HepG2 (cell line): ENCODE measurements around the gene RNF126. TPM values are rescaled to one million over a fixed set of nuclear protein-coding genes. Genes with fewer than 3 reads are reported as not detected.

Experiments used
- BCL6 ChIP-seq: IDR thresholded peaks from 2 replicates; pipeline ENCODE4 v1.6.1; 2016; ENCODE audit warnings: missing genetic modification reagents, missing compliant biosample characterization
- CEBPB ChIP-seq: IDR thresholded peaks from 2 replicates; pipeline ENCODE4 v1.6.1; 2011; ENCODE audit warnings: low read depth, low read length, improper control_type of control experiment, borderline replicate concordance
- DNMT1 ChIP-seq: sonication (generic); formaldehyde crosslinking; IDR thresholded peaks from 2 replicates; pipeline ENCODE4 v1.5.1; 2020; ENCODE audit warnings: mild to moderate bottlenecking, missing genetic modification reagents
- ELF4 ChIP-seq: sonication (generic); formaldehyde crosslinking; IDR thresholded peaks from 2 replicates; pipeline ENCODE4 v1.5.0; 2020; ENCODE audit warnings: missing genetic modification reagents, mild to moderate bottlenecking, moderate library complexity, borderline replicate concordance
- JUND ChIP-seq: sonication (generic); formaldehyde crosslinking; IDR thresholded peaks from 2 replicates; pipeline ENCODE4 v1.8.0; 2022; ENCODE audit warnings: mild to moderate bottlenecking, missing genetic modification reagents
- KDM4B ChIP-seq: sonication (generic); formaldehyde crosslinking; IDR thresholded peaks from 2 replicates; pipeline ENCODE4 v1.4.0; 2020; ENCODE audit warnings: missing genetic modification reagents
- KDM6A ChIP-seq: IDR thresholded peaks from 2 replicates; pipeline ENCODE4 v1.6.1; 2016; ENCODE audit warnings: low read depth
- RXRB ChIP-seq: IDR thresholded peaks from 2 replicates; pipeline ENCODE4 v1.6.1; 2016; ENCODE audit warnings: borderline replicate concordance, missing genetic modification reagents, missing compliant biosample characterization
- SALL1 ChIP-seq: sonication (generic); formaldehyde crosslinking; IDR thresholded peaks from 2 replicates; pipeline ENCODE4 v1.8.0; 2022; ENCODE audit warnings: mild to moderate bottlenecking, missing genetic modification reagents
- YY1 ChIP-seq: IDR thresholded peaks from 2 replicates; pipeline ENCODE4 v1.6.1; 2011; ENCODE audit warnings: low read length, low read depth, moderate library complexity, mild to moderate bottlenecking; ENCODE audit not compliant: insufficient read depth, insufficient replicate concordance
- ZFP36L2 ChIP-seq: sonication (generic); formaldehyde crosslinking; IDR thresholded peaks from 2 replicates; pipeline ENCODE4 v1.4.0; 2020; ENCODE audit warnings: missing genetic modification reagents
- ZFX ChIP-seq: sonication (generic); formaldehyde crosslinking; IDR thresholded peaks from 2 replicates; pipeline ENCODE4 v1.4.0; 2020; ENCODE audit warnings: mild to moderate bottlenecking, low read depth, missing genetic modification reagents, moderate library complexity
- ZNF629 ChIP-seq: sonication (generic); formaldehyde crosslinking; conservative IDR thresholded peaks from 2 replicates; pipeline ENCODE4 v1.5.0; 2020; ENCODE audit warnings: missing genetic modification reagents
- ZNF772 ChIP-seq: sonication (generic); formaldehyde crosslinking; IDR thresholded peaks from 2 replicates; pipeline ENCODE4 v1.5.0; 2020; ENCODE audit warnings: mild to moderate bottlenecking, missing genetic modification reagents
- ZNF788 ChIP-seq: sonication (generic); formaldehyde crosslinking; IDR thresholded peaks from 2 replicates; pipeline ENCODE4 v1.5.0; 2020; ENCODE audit warnings: mild to moderate bottlenecking, missing genetic modification reagents, borderline replicate concordance
- ZSCAN21 ChIP-seq: sonication (generic); formaldehyde crosslinking; IDR thresholded peaks from 2 replicates; pipeline ENCODE4 v1.8.0; 2022; ENCODE audit warnings: mild to moderate bottlenecking, missing genetic modification reagents, moderate library complexity, borderline replicate concordance
- polyA plus RNA-seq, 8 experiments: library from polyadenylated mRNA; depleted of rRNA in 3 of 8; stranded (reverse) in 7 of 8; unstranded in 1 of 8; fragments of >200 nt; fragmentation: Illumina TruSeq in 4 of 8; extraction: Trizol in 4 of 8; gene quantifications; 2 replicates each; pipeline versions ENCODE4 v1.2.1 to v1.2.3, GENCODE V29; 2011 to 2016; ENCODE audit warnings: low read depth in 4 of 8, missing spikeins in 1 of 8, mixed read lengths in 1 of 8; ENCODE audit not compliant: insufficient read depth in 1 of 8
- total RNA-seq, 5 experiments: library from RNA; depleted of rRNA; stranded (reverse); fragments of >200 nt; fragmentation: Illumina TruSeq; extraction: Trizol; gene quantifications; 2 replicates each; pipeline ENCODE4 v1.2.3, GENCODE V29; 2016; ENCODE audit warnings: low read depth in 1 of 5
- TF ChIP-seq, protein P1 (sequence below): IDR thresholded peaks from 2 replicates; pipeline ENCODE4 v1.6.1; 2016; ENCODE audit warnings: missing biosample characterization, missing genetic modification reagents, low read depth
- TF ChIP-seq, protein P2 (sequence below): sonication (generic); formaldehyde crosslinking; IDR thresholded peaks from 2 replicates; pipeline ENCODE4 v1.4.0; 2020; ENCODE audit warnings: missing genetic modification reagents
- TF ChIP-seq, protein P3 (sequence below), 2 experiments: sonication (generic) in 1 of 2; formaldehyde crosslinking in 1 of 2; IDR thresholded peaks; 2 replicates each; pipeline versions ENCODE4 v1.4.0 to v1.6.1; 2016 to 2020; ENCODE audit warnings: borderline replicate concordance in 1 of 2, low read depth in 1 of 2, mild to moderate bottlenecking in 1 of 2, missing genetic modification reagents in 1 of 2
- TF ChIP-seq, protein P4 (sequence below): sonication (generic); formaldehyde crosslinking; IDR thresholded peaks from 2 replicates; pipeline ENCODE4 v1.8.1; 2023; ENCODE audit warnings: mild to moderate bottlenecking, moderate library complexity, missing genetic modification reagents
- TF ChIP-seq, protein P5 (sequence below): sonication (generic); IDR thresholded peaks from 2 replicates; pipeline ENCODE4 v1.6.1; 2016; ENCODE audit warnings: low read depth, borderline replicate concordance

Gene RNF126
- total and polyA plus RNA-seq, 2 of the 13 experiments (the other 11 are each of a cell fraction or from before 2014, with no cell fraction given) = 23.2 to 34.0 TPM

- TF ChIP-seq ELF4 (CRISPR knock-in tag) (no peak), BCL6 (no peak), ZFX (CRISPR knock-in tag) (peak; percentile 52; the same call in 1 of the 2 replicates), KDM6A (CRISPR knock-in tag) (no peak), KDM4B (CRISPR knock-in tag) (no peak), CEBPB (no peak), ZNF629 (CRISPR knock-in tag) (no peak), ZNF772 (CRISPR knock-in tag) (peak; percentile 28; the same call in 1 of the 2 replicates), DNMT1 (CRISPR knock-in tag) (no peak), ZFP36L2 (CRISPR knock-in tag) (no peak), SALL1 (peak; percentile 25; the same call in 1 of the 2 replicates), ZNF788 (CRISPR knock-in tag) (no peak), YY1 (no peak), RXRB (CRISPR knock-in tag) (no peak), JUND (CRISPR knock-in tag) (no peak), ZSCAN21 (CRISPR knock-in tag) (no peak)
- TF ChIP-seq, protein P1, sequence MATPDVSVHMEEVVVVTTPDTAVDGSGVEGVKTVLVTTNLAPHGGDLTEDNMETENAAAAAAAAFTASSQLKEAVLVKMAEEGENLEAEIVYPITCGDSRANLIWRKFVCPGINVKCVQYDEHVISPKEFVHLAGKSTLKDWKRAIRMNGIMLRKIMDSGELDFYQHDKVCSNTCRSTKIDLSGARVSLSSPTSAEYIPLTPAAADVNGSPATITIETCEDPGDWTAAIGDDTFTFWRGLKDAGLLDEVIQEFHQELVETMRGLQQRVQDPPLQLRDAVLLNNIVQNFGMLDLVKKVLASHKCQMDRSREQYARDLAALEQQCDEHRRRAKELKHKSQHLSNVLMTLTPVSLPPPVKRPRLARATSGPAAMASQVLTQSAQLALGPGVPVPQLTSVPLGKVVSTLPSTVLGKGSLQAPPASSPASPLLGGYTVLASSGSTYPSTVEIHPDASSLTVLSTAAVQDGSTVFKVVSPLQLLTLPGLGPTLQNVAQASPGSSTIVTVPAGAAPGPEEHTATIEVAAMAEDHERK (CRISPR knock-in tag) = no peak
- TF ChIP-seq, protein P2, sequence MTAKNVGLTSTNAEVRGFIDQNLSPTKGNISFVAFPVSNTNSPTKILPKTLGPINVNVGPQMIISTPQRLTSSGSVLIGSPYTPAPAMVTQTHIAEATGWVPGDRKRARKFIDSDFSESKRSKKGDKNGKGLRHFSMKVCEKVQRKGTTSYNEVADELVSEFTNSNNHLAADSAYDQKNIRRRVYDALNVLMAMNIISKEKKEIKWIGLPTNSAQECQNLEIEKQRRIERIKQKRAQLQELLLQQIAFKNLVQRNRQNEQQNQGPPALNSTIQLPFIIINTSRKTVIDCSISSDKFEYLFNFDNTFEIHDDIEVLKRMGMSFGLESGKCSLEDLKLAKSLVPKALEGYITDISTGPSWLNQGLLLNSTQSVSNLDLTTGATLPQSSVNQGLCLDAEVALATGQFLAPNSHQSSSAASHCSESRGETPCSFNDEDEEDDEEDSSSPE (CRISPR knock-in tag) = no peak
- TF ChIP-seq, protein P3, sequence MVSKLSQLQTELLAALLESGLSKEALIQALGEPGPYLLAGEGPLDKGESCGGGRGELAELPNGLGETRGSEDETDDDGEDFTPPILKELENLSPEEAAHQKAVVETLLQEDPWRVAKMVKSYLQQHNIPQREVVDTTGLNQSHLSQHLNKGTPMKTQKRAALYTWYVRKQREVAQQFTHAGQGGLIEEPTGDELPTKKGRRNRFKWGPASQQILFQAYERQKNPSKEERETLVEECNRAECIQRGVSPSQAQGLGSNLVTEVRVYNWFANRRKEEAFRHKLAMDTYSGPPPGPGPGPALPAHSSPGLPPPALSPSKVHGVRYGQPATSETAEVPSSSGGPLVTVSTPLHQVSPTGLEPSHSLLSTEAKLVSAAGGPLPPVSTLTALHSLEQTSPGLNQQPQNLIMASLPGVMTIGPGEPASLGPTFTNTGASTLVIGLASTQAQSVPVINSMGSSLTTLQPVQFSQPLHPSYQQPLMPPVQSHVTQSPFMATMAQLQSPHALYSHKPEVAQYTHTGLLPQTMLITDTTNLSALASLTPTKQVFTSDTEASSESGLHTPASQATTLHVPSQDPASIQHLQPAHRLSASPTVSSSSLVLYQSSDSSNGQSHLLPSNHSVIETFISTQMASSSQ (IDR thresholded peaks at IDR 0.05; ENCODE audit: low read depth) = no peak
- TF ChIP-seq, protein P3 (CRISPR knock-in tag; IDR thresholded peaks at IDR 0.05; ENCODE audit: borderline replicate concordance) = no peak
- TF ChIP-seq, protein P4, sequence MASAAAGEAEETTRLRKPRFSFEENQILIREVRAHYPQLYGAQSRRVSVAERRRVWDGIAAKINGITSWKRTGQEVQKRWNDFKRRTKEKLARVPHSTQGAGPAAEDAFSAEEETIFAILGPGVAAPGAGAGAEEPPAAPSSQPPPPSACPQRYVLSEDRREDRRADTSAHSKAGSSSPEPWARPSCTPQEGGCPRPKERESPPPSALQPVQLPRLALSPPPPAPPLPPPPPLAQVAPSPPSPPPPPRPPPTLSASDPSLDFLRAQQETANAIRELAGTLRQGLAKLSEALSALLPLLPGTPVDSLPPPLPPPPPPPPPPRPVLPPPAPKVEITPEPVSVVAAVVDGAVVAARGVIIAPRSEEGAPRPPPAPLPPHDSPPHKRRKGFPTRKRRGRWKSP (CRISPR knock-in tag) = no peak
- TF ChIP-seq, protein P5, sequence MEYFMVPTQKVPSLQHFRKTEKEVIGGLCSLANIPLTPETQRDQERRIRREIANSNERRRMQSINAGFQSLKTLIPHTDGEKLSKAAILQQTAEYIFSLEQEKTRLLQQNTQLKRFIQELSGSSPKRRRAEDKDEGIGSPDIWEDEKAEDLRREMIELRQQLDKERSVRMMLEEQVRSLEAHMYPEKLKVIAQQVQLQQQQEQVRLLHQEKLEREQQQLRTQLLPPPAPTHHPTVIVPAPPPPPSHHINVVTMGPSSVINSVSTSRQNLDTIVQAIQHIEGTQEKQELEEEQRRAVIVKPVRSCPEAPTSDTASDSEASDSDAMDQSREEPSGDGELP = no peak
Measured at GRCh38 chr19:670609-671075, 7.6 kb upstream of the RNF126 start (continued).
